Ishikawa (cell line): ENCODE data around the gene FOXJ3.

Experiments used
- CEBPB ChIP-seq: IDR thresholded peaks from 2 replicates; pipeline ENCODE4 v1.6.1; 2012
- CREB1 ChIP-seq: IDR thresholded peaks from 2 replicates; pipeline ENCODE4 v1.6.1; 2012; ENCODE audit warnings: low read depth
- EP300 ChIP-seq: IDR thresholded peaks from 2 replicates; pipeline ENCODE4 v1.6.1; 2012; ENCODE audit warnings: borderline replicate concordance
- FOXM1 ChIP-seq: IDR thresholded peaks from 2 replicates; pipeline ENCODE4 v1.6.1; 2012; ENCODE audit warnings: low read depth, borderline replicate concordance
- RAD21 ChIP-seq: IDR thresholded peaks from 2 replicates; pipeline ENCODE4 v1.6.1; 2012; ENCODE audit warnings: low read depth
- TAF1 ChIP-seq: IDR thresholded peaks from 2 replicates; pipeline ENCODE4 v1.6.1; 2012; ENCODE audit warnings: low read depth, mild to moderate bottlenecking
- TEAD4 ChIP-seq: IDR thresholded peaks from 2 replicates; pipeline ENCODE4 v1.6.1; 2012
- TF ChIP-seq, protein P1 (sequence below): IDR thresholded peaks from 2 replicates; pipeline ENCODE4 v1.6.1; 2012
- TF ChIP-seq, protein P2 (sequence below): IDR thresholded peaks from 2 replicates; pipeline ENCODE4 v1.6.1; 2012; ENCODE audit warnings: low read depth, mild to moderate bottlenecking

DNA sequence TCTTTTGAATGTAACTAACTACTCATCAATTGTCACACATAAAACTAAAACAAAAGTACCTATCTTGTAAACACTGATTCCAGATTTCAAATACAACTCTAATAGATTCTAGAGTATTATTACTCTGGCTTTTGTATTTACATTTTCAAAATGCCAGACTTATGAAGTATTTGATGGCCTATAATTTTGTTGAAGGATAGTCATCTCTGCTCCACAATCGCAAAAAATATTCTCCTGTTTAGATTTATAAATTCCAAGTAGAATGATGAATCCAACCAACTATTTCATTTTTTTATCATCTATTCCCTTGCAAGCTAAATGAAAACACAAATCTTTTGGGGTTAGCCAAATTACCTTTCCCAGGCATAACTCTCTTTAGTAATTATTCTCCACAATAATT, 95.5 kb downstream of the FOXJ3 start:
- TF ChIP-seq RAD21 (no peak), FOXM1 (no peak), TAF1 (no peak), EP300 (no peak), TEAD4 (no peak), CREB1 (no peak), CEBPB (no peak)
- TF ChIP-seq, protein P1, sequence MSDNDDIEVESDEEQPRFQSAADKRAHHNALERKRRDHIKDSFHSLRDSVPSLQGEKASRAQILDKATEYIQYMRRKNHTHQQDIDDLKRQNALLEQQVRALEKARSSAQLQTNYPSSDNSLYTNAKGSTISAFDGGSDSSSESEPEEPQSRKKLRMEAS = no peak
- TF ChIP-seq, protein P2, sequence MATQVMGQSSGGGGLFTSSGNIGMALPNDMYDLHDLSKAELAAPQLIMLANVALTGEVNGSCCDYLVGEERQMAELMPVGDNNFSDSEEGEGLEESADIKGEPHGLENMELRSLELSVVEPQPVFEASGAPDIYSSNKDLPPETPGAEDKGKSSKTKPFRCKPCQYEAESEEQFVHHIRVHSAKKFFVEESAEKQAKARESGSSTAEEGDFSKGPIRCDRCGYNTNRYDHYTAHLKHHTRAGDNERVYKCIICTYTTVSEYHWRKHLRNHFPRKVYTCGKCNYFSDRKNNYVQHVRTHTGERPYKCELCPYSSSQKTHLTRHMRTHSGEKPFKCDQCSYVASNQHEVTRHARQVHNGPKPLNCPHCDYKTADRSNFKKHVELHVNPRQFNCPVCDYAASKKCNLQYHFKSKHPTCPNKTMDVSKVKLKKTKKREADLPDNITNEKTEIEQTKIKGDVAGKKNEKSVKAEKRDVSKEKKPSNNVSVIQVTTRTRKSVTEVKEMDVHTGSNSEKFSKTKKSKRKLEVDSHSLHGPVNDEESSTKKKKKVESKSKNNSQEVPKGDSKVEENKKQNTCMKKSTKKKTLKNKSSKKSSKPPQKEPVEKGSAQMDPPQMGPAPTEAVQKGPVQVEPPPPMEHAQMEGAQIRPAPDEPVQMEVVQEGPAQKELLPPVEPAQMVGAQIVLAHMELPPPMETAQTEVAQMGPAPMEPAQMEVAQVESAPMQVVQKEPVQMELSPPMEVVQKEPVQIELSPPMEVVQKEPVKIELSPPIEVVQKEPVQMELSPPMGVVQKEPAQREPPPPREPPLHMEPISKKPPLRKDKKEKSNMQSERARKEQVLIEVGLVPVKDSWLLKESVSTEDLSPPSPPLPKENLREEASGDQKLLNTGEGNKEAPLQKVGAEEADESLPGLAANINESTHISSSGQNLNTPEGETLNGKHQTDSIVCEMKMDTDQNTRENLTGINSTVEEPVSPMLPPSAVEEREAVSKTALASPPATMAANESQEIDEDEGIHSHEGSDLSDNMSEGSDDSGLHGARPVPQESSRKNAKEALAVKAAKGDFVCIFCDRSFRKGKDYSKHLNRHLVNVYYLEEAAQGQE = no peak
